ENCODE data around the gene F10. TPM values are rescaled to one million over a fixed set of nuclear protein-coding genes. Genes with fewer than 3 reads are reported as not detected.

Gene F10
- total and polyA plus RNA-seq, 2 of the 13 experiments (the other 11 are each of a cell fraction or from before 2014, with no cell fraction given): 58.4 to 237 TPM

DNA sequence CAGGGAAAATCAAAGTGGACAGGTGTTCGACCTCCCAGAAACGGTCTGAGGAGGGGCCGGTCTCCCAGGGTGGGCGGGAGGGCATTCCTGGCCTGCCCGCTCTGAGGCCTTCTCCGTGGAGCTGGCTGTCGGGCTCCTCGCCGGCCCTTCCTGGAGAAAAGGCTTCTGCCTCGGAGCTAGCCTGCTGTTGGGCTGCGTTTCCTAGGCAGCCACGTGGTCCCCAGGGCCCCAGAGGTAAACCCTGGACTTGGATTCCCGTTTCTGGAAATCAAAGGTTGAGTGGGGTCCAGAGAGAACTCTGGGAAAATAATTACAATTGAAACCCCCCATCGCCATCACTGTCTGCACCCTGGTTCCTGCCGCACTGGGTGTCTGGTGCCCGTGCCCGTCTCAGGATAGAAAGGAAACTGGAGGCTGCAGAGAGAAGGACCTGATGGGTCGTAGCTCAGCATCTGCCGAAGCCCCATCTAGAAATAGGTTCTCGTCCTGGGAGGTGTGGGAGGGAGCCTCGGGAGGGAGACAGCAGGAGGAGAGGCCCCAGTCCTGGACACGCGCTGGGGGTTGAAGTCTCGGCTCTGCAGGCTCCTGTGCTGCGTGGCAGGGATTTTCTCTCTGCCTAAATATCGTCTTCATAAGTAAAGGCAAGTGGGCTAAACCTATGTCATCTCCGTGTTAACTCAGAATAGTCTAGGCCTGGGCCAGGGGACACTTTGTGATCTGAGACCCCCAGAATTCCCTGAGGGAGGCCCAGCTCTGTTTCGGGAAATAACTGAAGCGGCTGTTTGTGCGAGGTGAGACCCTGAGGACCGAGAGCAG lies 28.2 kb downstream of the F10 start (continued):
- TF ChIP-seq, protein P1, sequence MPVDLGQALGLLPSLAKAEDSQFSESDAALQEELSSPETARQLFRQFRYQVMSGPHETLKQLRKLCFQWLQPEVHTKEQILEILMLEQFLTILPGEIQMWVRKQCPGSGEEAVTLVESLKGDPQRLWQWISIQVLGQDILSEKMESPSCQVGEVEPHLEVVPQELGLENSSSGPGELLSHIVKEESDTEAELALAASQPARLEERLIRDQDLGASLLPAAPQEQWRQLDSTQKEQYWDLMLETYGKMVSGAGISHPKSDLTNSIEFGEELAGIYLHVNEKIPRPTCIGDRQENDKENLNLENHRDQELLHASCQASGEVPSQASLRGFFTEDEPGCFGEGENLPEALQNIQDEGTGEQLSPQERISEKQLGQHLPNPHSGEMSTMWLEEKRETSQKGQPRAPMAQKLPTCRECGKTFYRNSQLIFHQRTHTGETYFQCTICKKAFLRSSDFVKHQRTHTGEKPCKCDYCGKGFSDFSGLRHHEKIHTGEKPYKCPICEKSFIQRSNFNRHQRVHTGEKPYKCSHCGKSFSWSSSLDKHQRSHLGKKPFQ (CRISPR knock-in tag; IDR thresholded peaks at IDR 0.05; ENCODE audit: insufficient replicate concordance): no peak
- TF ChIP-seq ZBTB3 (CRISPR knock-in tag; IDR thresholded peaks at IDR 0.05; ENCODE audit: borderline replicate concordance, low read depth): no peak
- TF ChIP-seq ZNF232 (CRISPR knock-in tag; IDR thresholded peaks at IDR 0.05; ENCODE audit: borderline replicate concordance): no peak
- 0 out of 2 replicates have a peak, but pooled peaks have one; percentile 12 for TF ChIP-seq ZSCAN12 (CRISPR knock-in tag; IDR thresholded peaks at IDR 0.05)
- no peak for TF ChIP-seq SATB2 (CRISPR knock-in tag; IDR thresholded peaks at IDR 0.05)
- no peak for TF ChIP-seq KAT8 (CRISPR knock-in tag; IDR thresholded peaks at IDR 0.05)
- no peak for TF ChIP-seq ARNT (IDR thresholded peaks at IDR 0.05)
- no peak for TF ChIP-seq CEBPG (CRISPR knock-in tag; IDR thresholded peaks at IDR 0.05)
- TF ChIP-seq KLF13 (CRISPR knock-in tag; IDR thresholded peaks at IDR 0.05): no peak
- TF ChIP-seq ZNF331 (CRISPR knock-in tag; IDR thresholded peaks at IDR 0.05): peak; percentile 3; the same call in 1 of the 2 replicates
- TF ChIP-seq, protein P2, sequence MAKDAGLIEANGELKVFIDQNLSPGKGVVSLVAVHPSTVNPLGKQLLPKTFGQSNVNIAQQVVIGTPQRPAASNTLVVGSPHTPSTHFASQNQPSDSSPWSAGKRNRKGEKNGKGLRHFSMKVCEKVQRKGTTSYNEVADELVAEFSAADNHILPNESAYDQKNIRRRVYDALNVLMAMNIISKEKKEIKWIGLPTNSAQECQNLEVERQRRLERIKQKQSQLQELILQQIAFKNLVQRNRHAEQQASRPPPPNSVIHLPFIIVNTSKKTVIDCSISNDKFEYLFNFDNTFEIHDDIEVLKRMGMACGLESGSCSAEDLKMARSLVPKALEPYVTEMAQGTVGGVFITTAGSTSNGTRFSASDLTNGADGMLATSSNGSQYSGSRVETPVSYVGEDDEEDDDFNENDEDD (CRISPR knock-in tag; IDR thresholded peaks at IDR 0.05; ENCODE audit: borderline replicate concordance): peak; percentile 28; the same call in 1 of the 2 replicates
- 0 out of 2 replicates have a peak, but pooled peaks have one; percentile 34 for TF ChIP-seq ZNF430 (CRISPR knock-in tag; IDR thresholded peaks at IDR 0.05)
- 0 out of 2 replicates have a peak, but pooled peaks have one; percentile 5 for TF ChIP-seq ZNF773 (CRISPR knock-in tag; IDR thresholded peaks at IDR 0.05; ENCODE audit: borderline replicate concordance)
- no peak for TF ChIP-seq ZNF205 (CRISPR knock-in tag; IDR thresholded peaks at IDR 0.05)
- no peak for TF ChIP-seq IKZF1 (IDR thresholded peaks at IDR 0.05)
- TF ChIP-seq, protein P3, sequence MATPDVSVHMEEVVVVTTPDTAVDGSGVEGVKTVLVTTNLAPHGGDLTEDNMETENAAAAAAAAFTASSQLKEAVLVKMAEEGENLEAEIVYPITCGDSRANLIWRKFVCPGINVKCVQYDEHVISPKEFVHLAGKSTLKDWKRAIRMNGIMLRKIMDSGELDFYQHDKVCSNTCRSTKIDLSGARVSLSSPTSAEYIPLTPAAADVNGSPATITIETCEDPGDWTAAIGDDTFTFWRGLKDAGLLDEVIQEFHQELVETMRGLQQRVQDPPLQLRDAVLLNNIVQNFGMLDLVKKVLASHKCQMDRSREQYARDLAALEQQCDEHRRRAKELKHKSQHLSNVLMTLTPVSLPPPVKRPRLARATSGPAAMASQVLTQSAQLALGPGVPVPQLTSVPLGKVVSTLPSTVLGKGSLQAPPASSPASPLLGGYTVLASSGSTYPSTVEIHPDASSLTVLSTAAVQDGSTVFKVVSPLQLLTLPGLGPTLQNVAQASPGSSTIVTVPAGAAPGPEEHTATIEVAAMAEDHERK (CRISPR knock-in tag; IDR thresholded peaks at IDR 0.05; ENCODE audit: low read depth): no peak
- TF ChIP-seq SPEN (CRISPR knock-in tag; IDR thresholded peaks at IDR 0.05; ENCODE audit: low read depth): peak; percentile 11; the same call in 1 of the 2 replicates
- TF ChIP-seq CHCHD3 (CRISPR knock-in tag; IDR thresholded peaks at IDR 0.05): no peak
- no peak for TF ChIP-seq ZNF781 (CRISPR knock-in tag; IDR thresholded peaks at IDR 0.05; ENCODE audit: borderline replicate concordance, not compliant biosample characterization)
- TF ChIP-seq MEIS1 (CRISPR knock-in tag; IDR thresholded peaks at IDR 0.05; ENCODE audit: borderline replicate concordance): 0 out of 2 replicates have a peak, but pooled peaks have one; percentile 13
- no peak for TF ChIP-seq KLF16 (CRISPR knock-in tag; IDR thresholded peaks at IDR 0.05)
- no peak for TF ChIP-seq MAF1 (CRISPR knock-in tag; IDR thresholded peaks at IDR 0.05; ENCODE audit: borderline replicate concordance)
- no peak for TF ChIP-seq SMARCC2 (IDR thresholded peaks at IDR 0.05)
- TF ChIP-seq, protein P4, sequence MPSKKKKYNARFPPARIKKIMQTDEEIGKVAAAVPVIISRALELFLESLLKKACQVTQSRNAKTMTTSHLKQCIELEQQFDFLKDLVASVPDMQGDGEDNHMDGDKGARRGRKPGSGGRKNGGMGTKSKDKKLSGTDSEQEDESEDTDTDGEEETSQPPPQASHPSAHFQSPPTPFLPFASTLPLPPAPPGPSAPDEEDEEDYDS (CRISPR knock-in tag; IDR thresholded peaks at IDR 0.05): no peak
- no peak for TF ChIP-seq KLF12 (CRISPR knock-in tag; IDR thresholded peaks at IDR 0.05; ENCODE audit: borderline replicate concordance)
- TF ChIP-seq TAF1 (CRISPR knock-in tag; IDR thresholded peaks at IDR 0.05): peak; percentile 20; the same call in 1 of the 2 replicates
- no peak for TF ChIP-seq MIXL1 (CRISPR knock-in tag; IDR thresholded peaks at IDR 0.05)
- TF ChIP-seq NR3C1 (CRISPR knock-in tag; IDR thresholded peaks at IDR 0.05): no peak
